ENCODE results near the gene TMEM219.

GRCh38 chr16:29988346-29989075 lies 26.6 kb downstream of the TMEM219 start:
- TF ChIP-seq GATA3 (IDR thresholded peaks at IDR 0.05; ENCODE audit: low read depth, low read length) (no peak), GATA2 (IDR thresholded peaks at IDR 0.05; ENCODE audit: low read depth, low read length) (no peak)

Measured in SH-SY5Y (cell line).